GM18951 (cell line): Measurements from ENCODE around the gene GLRA1.

Source experiments
- POLR2A ChIP-seq: IDR thresholded peaks from 4 replicates; pipeline ENCODE4 v1.6.1; 2011; ENCODE audit warnings: mild to moderate bottlenecking; ENCODE audit not compliant: insufficient read length, insufficient read depth; ENCODE audit errors: extremely low read depth
- in situ Hi-C: fragments of 300-500 bp; cut with MboI; formaldehyde crosslinking; loops from one replicate; pipeline ENCODE4 v1.12.0; 2022; ENCODE audit warnings: low sequenced_read_pairs, mixed read lengths, inconsistent platforms; ENCODE audit not compliant: unreplicated experiment

Gene GLRA1

GRCh38 chr5:151924564-151925301 is at the start of gene GLRA1:
TSS of gene GLRA1 (minus strand) at chr5:151924851. CDS start at chr5:151924549, 302 bp downstream.
- no peak for TF ChIP-seq POLR2A
- in situ Hi-C loops = no loop called here

- no peak for TF ChIP-seq POLR2A
- in situ Hi-C loops = no loop called here
These were observed 46.2 kb upstream of the GLRA1 start for GRCh38 chr5:151970885-151971284.

GRCh38 chr5:151967865-151968264 is 43.2 kb upstream of the GLRA1 start:
- in situ Hi-C loops = no loop called here
- no peak for TF ChIP-seq POLR2A

GRCh38 chr5:151966046-151966445 is 41.4 kb upstream of the GLRA1 start:
- no peak for TF ChIP-seq POLR2A
- in situ Hi-C loops = no loop called here

GRCh38 chr5:151964471-151964870 is 39.8 kb upstream of the GLRA1 start:
- in situ Hi-C loops = no loop called here
- no peak for TF ChIP-seq POLR2A

- TF ChIP-seq POLR2A = no peak
- in situ Hi-C loops = no loop called here
These were observed 36.9 kb upstream of the GLRA1 start for GRCh38 chr5:151961557-151961956.

GRCh38 chr5:151958111-151958510 is 33.5 kb upstream of the GLRA1 start:
- in situ Hi-C loops = no loop called here
- TF ChIP-seq POLR2A = no peak

GRCh38 chr5:151956725-151957124 is 32.1 kb upstream of the GLRA1 start:
- in situ Hi-C loops = no loop called here
- no peak for TF ChIP-seq POLR2A

- in situ Hi-C loops = no loop called here
- TF ChIP-seq POLR2A = no peak
These were observed 29.6 kb upstream of the GLRA1 start for GRCh38 chr5:151954255-151954654.

- in situ Hi-C loops = no loop called here
- TF ChIP-seq POLR2A = no peak
These were observed 29.2 kb upstream of the GLRA1 start for GRCh38 chr5:151953833-151954232.

- TF ChIP-seq POLR2A = no peak
- in situ Hi-C loops = no loop called here
These were observed 27.6 kb upstream of the GLRA1 start for GRCh38 chr5:151952238-151952637.

GRCh38 chr5:151950706-151951105 is 26.1 kb upstream of the GLRA1 start:
- in situ Hi-C loops = no loop called here
- no peak for TF ChIP-seq POLR2A

GRCh38 chr5:151949701-151950308 is 25.2 kb upstream of the GLRA1 start:
- in situ Hi-C loops = no loop called here
- no peak for TF ChIP-seq POLR2A

- TF ChIP-seq POLR2A = no peak
- in situ Hi-C loops = no loop called here
These were observed 24.5 kb upstream of the GLRA1 start for GRCh38 chr5:151949113-151949512.
